Measurements from ENCODE around the gene GANC. TPM values are rescaled to one million over a fixed set of nuclear protein-coding genes. Genes with fewer than 3 reads are reported as not detected.

Gene GANC
- total and polyA plus RNA-seq, 9 of the 15 experiments (the other 6 are each of a cell fraction or from before 2014, with no cell fraction given), result 10.9 to 19.0 (median 14.5) TPM

- intact Hi-C loops (cut with micrococcal nuclease) (no loop called here), in situ Hi-C loops (cut with MboI) (no loop called here)
- H3K9me3 ChIP-seq (replicated peaks; ENCODE audit: control insufficient read depth, insufficient read depth, low read depth, low read length), result no peaks in the 10 kb centered on the region
- POLR2A ChIA-PET, result interaction anchor here (0.5 to 1.2 kb wide), 4 partner anchors 9 to 45 kb away, joined by 3 read pairs; no protein-coding TSS in a partner anchor
- no peak overlapping the region for H3K27ac ChIP-seq (ENCODE audit: extremely low read depth, low read depth, low read length)
- 46% methylated on average over 23 of the region's 24 CpGs for WGBS (ENCODE audit: insufficient coverage, low coverage, missing lambda C conversion rate)
- ATAC-seq, result peak; percentile 70
- H3K9me1 ChIP-seq (ENCODE audit: control insufficient read depth, insufficient read depth, low read length), result no peaks in the 10 kb centered on the region
- no TSS peak for BruUV-seq (replicated peaks)
- no peaks in the 10 kb centered on the region for H4K20me1 ChIP-seq (replicated peaks; ENCODE audit: control insufficient read depth, insufficient read depth, low read length)
- H3K4me1 ChIP-seq (replicated peaks in 1 of 2; ENCODE audit: control insufficient read depth in 2 of 2, insufficient read depth in 2 of 2, low read length in 2 of 2), result peaks cover 0 to 6% of the 10 kb centered on the region in 2 experiments; a peak in 2 of 5 replicates
- peak overlapping the region; percentile 84 for H2AFZ ChIP-seq (ENCODE audit: low read depth, low read length)
- no peaks in the 10 kb centered on the region for H3K79me2 ChIP-seq (ENCODE audit: control insufficient read depth, insufficient read depth, low read length)
- DNase-seq (ENCODE audit: extremely low read depth in 1 of 4, low spot score in 3 of 4), result peak; percentile 46 to 62 (median 50)
- peak overlapping the region; percentile 26 for H3K4me2 ChIP-seq (ENCODE audit: insufficient read depth, low read length)
- no peaks in the 10 kb centered on the region for H3K36me3 ChIP-seq (ENCODE audit: control insufficient read depth, insufficient read depth, low read length)
- H3K9ac ChIP-seq (ENCODE audit: insufficient read depth in 1 of 2, low read depth in 2 of 2, low read length in 2 of 2), result no peak overlapping the region
- no peak overlapping the region for H3K4me3 ChIP-seq
- peaks cover 2 to 6% of the 10 kb centered on the region in 2 experiments; a peak in 1 of 5 replicates for H3K27me3 ChIP-seq (ENCODE audit: control insufficient read depth in 2 of 2, insufficient read depth in 2 of 2, low read length in 2 of 2)
- peak; percentile 68 for FAIRE-seq
- CTCF ChIA-PET (ENCODE audit: low intra/inter-chr PET ratio), result no interaction called here
- TF ChIP-seq GTF2F1 (IDR thresholded peaks at IDR 0.05; ENCODE audit: low read depth, low read length) (no peak), GABPA (tag; conservative IDR thresholded peaks at IDR 0.05; ENCODE audit: low read depth) (peak; percentile 70), ATF2 (CRISPR knock-in tag; IDR thresholded peaks at IDR 0.05) (no peak), REST (IDR thresholded peaks at IDR 0.05; ENCODE audit: borderline replicate concordance) (no peak), REST (CRISPR knock-in tag; IDR thresholded peaks at IDR 0.05; ENCODE audit: low read depth) (no peak), EHMT2 (IDR thresholded peaks at IDR 0.05) (peak; percentile 63; the same call in 1 of the 2 replicates), HOXB6 (CRISPR knock-in tag; IDR thresholded peaks at IDR 0.05; ENCODE audit: borderline replicate concordance) (no peak), XRCC4 (IDR thresholded peaks at IDR 0.05; ENCODE audit: extremely low read depth, insufficient read depth, insufficient read length) (no peak), MIER1 (IDR thresholded peaks at IDR 0.05; ENCODE audit: low read depth) (no peak), ERF (CRISPR knock-in tag; IDR thresholded peaks at IDR 0.05) (no peak), ELF1 (tag; IDR thresholded peaks at IDR 0.05) (0 out of 2 replicates have a peak, but pooled peaks have one; percentile 29), NFYB (IDR thresholded peaks at IDR 0.05; ENCODE audit: extremely low read depth, insufficient read length) (peak; percentile 14)
Observed at GRCh38 chr15:42401544-42402454, 128.8 kb downstream of the GANC start.
